IPS-NIHi11 (cell line): ENCODE results near the gene KCNAB2.

ENCODE experiments used
- DNase-seq: peaks from one replicate; pipeline ENCODE4 v3.0.0; 2012; ENCODE audit warnings: mixed read lengths, low spot score

KCNAB2 gene

DNA sequence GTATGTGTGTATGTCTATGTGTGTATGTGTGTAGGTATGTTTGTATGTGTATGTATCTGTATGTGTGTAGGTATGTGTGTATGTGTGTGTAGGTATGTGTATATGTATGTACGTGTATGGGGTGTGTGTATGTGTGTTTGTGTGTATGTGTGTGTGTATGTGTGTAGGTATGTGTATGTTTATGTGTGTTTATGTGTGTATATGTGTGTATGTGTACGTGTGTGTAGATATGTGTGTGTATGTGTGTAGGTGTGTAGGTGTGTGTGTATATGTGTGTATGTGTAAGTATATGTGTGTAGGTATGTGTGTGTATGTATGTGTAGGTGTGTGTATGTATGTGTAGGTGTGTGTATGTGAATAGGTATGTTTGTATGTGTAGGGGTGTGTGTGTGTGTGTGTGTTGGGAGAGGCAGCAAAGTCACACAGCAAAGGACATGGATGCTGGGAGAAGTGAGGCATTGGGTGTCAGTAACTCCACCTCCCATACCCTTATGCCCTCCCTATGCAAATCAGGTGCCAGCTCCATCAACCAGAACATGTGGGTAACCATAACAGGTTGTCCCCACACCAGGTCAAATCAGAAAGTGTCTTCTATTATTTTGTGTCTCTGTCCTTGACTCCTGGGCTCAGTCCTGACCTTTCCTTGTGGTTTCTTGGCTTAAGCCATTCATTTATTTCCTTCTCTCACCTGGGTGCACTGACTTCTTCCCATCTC, 15.0 kb upstream of the KCNAB2 start:
- no peak for DNase-seq

DNA sequence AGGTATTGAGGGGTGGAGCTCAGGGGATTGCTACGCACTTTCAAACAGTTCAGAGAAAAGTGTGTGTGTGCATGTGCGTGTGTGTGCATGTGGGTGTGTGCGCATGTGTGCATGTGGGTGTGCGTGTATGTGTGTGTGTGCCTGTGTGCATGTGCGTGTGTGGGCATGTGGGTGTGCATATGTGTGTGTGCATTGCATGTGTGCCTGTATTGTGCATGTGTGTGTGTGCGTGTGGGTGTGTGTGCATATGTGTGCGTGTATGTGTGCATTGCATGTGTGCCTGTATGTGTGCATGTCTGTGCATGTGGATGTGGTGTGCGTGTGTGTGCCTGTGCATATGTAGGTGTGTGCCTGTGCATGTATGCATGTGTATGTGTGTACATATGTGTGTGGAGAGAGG, 12.6 kb upstream of the KCNAB2 start:
- no peak for DNase-seq

DNA sequence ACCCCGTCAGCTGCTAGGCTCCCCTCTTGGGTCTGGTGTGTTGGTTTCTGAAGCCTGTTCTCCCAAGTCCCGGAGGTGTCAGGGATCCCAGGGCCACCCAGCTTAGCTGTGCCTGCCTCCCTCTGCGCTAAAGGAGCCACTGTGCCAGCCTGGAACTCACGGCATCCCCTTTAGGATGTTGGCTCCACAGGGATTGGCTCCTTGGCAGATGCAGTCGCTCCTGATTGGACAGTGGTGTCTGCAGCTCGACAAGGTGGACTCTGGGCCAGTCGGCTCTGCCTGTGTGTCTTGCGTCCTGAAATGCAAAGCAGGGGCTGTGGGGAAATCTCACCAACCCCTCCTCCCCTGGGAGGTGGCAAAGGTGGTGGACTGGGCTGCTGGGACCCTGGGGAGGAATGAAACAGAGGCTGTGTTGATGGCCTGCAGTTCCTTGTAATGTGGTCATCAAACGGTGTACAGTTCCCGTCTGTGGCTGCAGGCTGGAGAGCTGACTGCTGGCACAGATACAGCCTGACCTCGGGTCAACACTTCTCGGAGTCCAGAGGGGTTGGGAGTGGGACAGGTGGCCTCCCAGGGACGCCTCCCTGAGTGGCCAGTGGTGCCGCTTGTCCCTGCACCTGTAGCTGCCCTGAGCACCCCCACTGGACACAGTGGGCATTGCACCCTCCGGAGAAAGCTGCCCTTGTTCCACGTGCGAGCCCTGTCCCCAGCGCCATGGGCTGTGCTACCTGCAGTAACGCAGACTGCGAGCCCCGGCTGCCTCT, 11.5 kb upstream of the KCNAB2 start:
- DNase-seq, result peak; percentile 88

DNA sequence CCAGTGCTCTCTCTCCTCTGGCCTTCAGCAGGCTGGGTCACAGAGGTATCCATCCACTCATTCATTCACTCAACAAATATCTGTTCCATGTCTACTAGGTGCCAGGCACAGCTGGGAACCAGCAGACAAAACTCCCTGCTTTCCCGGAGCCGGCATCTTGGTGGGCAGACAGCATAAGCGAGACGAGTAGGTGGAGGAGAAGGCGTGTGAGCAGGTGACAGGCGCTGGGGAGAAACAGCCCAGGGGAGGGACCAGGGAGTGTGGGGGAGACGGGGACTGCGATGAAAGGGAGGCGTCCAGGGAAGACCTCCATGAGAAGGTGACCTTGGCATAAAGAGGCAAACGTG, 11.0 kb upstream of the KCNAB2 start:
- no peak for DNase-seq

DNA sequence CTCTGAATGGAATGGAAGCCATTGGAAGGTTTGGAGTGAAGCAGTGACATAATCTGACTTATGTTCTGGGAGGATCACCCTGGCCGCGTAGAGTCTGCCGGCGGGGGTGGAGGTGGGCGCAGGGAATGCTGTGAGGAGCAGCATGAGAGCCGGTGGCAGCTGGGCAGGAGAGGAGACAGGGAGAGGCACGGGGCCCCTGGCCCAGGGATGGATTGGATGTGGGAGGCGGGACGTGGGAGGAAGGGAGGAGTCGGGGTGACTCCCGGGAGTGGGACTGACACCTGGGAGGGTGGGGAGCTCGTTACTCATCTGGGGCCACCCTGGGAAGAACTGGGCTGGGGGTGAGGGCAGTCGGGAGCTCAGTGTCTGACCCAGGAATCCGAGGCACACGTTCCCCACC, 10.4 kb upstream of the KCNAB2 start:
- no peak for DNase-seq

DNA sequence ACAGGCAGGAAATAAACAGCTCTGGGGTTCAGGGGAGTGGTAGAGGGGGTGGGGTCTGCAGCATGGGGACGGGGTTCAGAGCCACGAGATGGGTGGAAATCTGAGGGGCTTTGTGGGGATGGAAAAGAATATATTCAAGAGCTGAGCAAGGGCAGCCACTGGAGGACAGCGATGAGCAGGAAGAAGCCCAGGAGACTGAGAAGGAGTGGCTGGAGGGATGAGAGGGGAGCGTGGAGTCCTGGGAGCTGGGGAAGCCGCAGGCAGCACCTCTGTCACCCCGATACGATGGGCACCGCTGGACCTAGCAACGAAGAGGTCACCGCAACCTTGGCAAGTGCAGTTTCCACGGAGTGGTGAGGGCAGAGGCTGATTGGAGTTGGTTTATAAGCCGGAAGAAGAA, 10.0 kb upstream of the KCNAB2 start:
- DNase-seq, result no peak

DNA sequence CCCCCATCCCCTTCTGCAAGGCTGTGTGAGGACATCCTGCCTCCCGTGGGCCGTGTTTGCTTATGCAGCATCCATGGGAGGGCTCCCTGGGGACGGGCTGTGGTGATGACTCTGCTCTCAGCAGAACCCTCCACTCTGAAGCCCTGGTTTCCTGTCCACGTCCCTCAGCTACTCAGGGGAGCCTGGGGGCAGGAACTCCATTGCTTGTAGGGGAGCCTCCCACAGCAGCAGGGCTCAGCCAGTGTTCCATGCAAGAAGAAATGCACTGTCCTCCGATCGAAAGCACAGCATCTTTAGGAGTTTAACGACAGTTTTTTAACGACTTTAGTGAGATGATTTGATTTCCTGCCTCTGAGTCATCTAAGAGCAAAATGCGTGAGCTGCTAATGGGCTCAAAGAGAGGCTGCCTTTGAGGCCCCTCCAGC, 8.3 kb upstream of the KCNAB2 start:
- no peak for DNase-seq

DNA sequence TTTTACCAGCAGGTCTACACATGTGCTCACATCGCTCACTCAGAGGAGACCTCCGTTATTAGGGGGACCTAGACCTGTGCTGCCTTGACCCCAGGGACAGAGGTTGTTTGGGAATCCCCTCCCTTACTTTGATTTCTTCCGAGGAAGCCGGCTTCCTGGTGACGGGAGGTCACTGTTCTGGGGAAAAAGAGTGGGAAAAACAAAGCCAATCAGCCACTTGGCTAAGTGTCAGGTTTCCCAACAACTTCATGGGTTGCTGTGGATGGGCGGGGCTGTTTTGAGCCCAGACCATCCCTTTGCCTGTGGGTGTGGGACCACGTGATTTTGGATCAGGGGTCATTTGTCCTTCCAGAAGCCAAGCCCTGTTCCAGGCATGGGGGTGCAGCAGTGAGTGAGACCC, 7.1 kb upstream of the KCNAB2 start:
- no peak for DNase-seq

DNA sequence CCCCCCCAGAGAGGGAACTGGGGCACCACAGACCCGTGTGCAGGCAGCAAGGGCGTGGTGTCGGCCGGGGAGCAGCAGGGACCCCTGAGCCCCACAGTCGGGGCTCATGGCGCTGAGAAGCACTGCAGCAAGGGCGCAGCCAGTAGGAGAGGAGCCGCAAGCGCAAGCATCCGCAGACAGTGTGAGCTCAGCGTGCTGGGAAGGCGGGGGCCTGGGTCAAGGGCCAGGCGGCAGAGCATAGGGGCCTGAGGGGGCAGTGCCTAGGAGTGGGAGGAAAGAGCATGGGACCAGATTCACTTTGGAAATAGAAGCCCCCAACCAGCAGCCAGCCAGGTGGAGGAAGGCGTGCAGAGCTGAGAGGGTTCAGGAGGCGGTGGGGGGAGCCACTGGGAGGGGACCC, 6.7 kb upstream of the KCNAB2 start:
- DNase-seq, result no peak

DNA sequence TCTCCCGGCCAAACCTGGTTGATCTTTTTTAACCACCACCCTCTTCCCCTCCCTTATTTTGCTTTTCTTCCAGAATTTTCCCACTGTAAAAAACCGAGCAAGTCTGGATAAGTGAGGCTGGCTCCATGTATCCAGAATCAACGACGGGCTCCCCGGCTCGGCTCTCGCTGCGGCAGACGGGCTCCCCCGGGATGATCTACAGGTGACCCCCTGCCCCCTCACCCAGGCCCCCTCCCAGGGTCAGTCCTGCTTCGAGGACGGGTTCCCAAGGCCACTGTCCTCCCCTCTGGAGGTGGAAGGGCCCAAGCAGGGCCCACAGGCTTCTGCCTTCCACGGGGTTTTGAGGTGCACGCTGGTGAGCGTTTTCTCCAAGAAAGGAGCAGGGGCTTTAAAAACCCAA, 5.2 kb upstream of the KCNAB2 start:
- no peak for DNase-seq

DNA sequence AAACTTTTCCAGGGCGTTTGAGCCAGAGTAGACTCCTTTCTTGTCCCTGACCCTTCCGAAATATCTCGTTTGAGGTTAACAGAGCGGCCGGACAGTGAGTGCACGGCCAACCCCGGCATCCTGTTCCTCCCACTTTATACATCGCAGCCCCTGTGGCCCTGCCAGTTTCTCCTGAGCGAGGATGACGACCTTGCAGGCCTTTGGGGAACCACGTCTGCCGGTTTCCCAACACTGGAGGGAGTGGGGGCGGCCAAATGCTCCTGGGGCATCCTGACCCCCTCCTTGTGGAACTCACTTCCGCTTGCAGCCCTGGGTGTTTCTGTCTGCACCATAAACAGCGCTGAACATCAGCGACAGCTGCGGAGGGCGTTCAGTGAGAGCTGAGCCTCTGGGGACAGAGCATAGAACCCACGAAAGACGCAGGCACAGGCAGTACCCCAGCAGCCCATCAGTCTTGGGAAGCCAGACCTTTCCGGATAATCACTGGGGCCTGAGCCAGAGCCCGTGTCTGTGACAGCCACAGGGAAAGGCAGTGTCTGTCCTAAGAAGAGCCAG, 4.8 kb upstream of the KCNAB2 start:
- no peak for DNase-seq

DNA sequence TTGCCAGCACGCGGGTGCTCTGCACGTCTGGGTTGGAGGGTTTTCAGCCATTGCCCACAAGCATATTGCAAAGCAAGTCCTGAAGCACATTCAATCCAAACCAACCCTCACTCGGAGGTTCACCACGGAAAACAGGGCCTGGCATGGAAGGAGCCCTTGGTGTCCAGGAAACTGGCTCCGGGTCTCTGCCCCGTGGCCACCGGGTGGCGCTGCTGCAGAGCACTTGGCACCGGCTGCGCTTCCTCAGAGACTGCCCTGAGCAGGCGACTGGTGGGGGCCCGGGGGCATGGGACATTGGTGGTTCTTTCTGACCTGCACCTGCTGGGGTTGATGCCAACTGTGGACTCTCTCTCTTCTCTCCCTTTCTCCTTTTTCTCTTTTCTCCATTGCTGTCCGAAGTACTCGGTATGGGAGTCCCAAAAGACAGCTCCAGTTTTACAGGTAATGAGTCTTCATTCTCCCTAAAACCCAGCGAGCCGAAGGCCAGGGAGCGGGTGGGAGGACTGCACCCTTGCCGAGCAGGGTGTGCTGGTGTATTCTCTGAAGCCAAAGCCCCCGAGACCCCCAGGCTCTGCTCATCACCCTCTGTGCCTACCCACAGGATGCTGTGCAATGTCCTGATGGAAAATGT, 4.1 kb upstream of the KCNAB2 start:
- DNase-seq, result peak; percentile 93

DNA sequence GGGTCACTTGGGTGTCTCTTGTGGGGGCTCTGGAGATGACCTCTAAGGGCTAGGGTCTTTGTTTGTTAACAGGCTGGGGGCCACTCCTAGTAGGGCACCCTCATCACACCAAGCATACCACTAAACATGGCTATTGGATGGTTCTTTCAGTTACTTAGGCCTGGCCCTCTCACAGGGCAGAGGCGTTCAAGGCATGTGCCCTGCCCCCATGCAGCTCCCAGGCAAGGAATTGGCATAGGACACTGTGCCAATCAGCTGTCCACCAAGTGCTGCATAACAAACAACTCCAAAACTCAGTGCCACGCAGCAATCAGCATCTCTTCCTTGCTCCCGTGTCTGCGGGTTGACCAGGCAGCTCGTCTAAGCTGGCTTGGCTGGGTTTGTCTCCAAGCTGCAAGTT, 2.1 kb upstream of the KCNAB2 start:
- DNase-seq, result no peak

DNA sequence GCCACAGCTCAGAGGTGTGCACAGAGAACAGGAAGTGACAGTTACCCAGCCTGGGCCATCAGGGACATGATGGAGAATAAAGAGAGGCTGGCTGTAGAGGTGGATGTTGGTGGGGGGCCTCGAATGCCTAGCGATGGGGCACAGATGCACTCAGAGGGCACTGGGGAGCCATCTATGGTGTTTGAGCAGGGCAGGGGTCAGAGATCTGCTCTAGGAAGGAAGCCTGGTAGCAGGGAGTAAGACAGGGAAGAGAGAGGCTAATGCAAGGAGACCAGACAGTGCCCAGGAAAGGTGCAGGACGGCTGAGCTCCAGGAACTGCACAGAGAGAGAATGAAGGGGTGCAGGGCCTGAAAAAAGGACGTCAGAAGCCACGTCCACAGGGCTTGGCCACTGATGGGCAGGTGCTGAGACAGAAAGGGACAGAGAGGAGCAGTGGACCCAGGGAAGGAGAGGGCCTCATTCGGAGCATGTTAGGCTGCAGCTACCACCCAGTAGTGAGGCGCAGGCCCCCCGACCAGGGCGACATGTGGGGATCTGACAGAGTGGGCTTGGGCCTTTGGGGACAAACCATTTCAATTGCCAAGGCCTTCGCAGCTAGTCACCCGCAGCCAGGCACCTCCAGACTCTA, 1.1 kb upstream of the KCNAB2 start:
- DNase-seq, result no peak

DNA sequence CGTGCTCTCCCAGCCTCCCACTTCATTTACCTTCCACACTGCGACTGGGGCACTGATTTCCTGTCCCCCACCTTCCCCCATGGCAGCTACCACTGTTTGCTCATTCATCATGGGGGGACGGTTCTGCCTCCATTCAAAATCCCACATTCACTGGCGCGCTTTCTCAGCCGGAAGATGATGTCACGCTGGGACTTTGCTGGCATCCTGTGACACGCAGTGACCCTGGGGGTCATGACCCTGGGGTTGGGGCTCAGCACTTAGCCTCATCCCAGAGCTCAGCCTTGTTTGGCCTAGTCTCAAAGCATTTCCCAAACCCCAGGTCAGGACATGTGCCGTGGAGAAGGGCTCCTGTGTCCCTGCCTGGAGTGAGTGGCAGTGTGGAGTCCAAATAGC, 582 bp upstream of the KCNAB2 start:
- no peak for DNase-seq

DNA sequence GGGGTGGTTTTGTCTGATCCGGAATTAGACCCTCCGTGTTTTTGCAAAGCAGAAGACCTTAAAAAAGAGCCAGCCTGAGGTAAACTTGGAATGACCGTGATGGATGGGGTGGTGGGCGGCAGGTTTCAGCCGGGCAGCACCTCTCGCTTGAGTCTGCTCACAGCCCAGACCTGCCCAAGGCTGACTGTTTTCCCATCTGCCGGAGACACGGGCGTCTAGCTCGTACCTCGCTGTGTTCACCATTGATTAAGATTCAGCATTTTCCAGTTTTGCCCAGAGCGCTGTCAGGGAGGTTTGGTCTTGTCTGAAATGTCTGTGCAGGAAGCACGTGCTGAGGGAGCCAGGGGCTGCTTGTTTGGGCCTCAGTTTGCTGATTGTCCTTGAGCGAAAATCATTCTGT, 591 bp downstream of the KCNAB2 start:
- DNase-seq, result no peak

DNA sequence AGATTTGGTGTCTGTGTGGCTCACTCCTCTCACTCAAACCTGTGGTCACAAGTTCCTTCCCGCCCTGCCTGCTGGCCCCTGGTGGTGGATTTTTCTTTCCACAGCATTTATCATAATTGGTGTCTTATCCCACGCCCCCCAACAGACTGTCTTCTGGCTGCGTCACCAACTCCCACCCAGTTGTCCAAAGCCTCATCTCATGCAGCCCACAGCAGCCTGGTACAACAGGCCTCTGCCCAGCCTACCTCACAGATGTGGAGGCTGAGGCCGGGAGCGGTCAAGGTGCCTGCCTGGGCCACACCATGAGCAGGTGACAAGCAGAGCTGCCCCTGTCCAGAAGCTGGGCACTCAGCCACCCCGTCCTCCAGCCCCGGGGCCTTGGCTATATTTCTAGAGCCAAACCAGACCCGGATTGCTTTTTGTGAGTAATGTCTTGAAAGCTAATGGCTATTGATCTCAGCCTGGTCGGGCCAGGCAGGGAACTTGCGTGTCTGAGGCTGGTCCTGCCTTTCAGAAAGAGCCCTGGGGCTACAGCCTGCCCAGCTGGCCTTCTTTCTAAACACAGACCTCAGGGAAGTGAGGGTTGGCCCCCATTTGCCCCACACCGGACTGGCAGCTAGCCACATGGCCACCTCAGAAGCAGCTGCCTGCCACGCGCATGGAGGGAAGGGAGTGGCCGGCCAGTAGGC, 2.6 kb downstream of the KCNAB2 start:
- DNase-seq, result no peak

DNA sequence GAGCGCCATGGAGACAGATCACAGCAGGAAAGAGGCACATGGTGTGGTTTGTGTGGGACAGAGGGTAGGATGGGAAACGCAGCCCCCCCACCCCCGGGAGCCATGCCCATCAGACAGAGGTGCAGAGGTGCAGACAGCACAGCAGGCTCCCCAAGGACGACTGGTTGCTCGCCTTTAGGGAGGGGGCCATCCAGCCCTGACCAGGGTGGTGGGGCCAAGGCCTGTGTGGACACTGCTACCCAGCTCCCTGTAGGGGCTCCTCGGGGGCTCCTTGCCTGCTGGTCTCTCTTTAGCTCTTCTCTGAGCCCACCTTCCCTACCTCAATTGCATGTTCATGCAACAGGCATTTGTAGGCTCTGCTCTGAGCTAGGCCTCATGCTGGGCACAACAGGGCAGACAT, 3.7 kb downstream of the KCNAB2 start:
- DNase-seq, result no peak

DNA sequence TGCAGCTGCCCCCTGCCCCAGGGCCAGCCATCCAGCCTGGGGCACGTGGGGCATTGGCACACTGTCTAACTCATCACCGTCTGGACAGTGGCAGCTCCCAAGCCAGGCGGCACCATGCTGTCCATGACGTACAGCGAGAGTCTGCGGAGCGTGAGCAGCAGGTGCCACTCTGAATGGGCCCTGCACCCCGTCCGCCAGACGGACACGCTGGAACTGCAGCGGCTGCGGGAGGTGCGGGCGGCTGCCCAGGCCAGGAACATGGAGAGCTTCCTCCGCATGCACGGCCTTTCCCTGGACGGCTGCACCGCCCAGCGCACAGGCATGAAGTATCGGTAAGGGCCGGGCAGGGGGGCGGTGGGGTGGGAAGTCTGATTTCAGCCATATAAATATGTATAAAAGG, 5.7 kb downstream of the KCNAB2 start:
- DNase-seq, result no peak

DNA sequence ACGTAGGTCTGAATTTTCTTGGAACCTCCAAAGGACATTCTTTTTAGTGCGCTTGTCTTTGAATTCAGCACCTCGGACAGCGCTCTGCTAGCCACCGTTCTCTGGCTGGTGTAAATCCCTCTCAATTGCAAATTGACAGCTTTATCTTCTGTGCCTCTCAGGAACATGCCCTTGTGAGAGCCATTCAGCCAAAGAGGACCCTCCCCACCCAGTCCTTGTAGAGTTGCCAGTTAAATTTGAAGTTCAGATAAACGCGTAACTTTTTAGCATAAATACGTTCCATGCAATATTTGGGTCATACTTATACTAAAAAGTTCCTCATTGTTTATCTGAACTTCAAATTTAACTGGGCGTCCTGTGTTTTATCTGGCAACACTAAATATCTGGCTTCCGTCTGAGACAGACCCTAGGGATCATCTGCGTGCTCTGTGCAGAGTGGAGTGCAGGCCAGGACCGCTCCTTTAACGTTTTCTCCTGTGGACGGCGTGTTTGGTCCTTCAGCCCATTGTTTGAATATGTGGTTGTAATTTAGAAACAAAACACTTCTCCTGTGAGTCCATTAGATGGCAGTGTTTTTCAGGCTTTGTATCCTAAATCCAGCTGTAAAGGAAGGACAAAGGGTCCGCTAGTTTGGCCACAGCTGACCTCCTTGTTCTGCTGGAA, 7.0 kb downstream of the KCNAB2 start:
- peak; percentile 86 for DNase-seq

DNA sequence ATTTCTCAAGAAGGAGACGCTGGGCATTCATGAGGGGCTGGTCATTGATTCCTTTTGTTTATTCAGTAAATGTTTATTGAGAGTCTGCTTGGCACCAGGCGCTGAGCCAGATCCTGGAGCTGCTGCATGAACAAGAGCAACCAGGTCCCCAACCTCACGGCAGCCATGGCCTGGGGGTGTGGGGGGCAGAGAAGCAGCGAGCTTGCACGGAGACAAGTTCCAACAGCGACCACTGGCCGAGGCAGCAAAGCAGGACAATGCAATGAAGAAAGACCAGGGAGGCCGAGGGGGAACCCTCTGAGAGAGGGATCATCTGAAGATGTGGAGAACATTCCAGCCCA, 7.5 kb downstream of the KCNAB2 start:
- no peak for DNase-seq

DNA sequence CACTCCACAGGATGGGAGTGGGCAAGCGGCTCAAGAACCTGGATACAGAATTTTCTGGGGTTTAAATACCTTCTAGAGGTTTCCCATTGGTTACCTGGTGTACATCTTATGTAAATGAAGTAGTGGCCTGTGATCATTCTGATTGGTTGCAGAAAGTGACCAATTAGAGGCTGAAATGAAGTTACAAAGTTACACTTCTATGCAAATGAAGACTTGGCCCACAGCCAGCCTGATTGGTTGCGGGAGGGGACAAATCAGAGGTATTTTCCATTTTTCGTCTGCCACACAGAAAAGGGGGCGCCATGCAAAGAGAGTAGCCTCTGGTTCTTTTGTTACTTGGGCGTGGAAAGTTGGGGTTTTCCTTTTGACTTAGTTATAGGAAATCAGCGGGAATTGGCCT, 8.9 kb downstream of the KCNAB2 start:
- no peak for DNase-seq
